Measurements from ENCODE around the gene IFNW1.

DNA sequence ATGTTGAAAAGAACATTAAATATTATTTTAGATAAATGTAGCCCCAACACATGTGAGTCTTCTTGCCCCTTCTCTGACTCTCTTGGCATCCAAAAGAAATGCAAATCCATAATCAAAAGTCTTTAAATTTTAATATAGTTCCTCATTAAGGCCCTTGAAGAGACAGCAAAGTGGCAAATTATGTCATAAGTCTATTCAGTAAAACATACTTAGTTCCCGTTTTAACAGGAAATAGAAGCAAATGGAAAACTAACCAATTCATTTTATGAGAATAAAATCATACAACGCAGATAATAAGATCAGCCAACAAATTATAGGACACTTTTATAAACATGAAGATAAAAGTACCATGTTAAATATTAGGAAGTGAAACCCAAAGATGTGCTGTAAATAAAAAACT lies 43.8 kb downstream of the IFNW1 start:
- TF ChIP-seq CTCF (IDR thresholded peaks at IDR 0.05) (no peak), POLR2A (IDR thresholded peaks at IDR 0.05) (no peak)

Data from thyroid gland (tissue), 4 donors.